Smooth muscle cell of the pulmonary artery (primary cell): ENCODE results near the gene KCNA3. TPM values are rescaled to one million over a fixed set of nuclear protein-coding genes. Genes with fewer than 3 reads are reported as not detected.

Source experiments
- total RNA-seq: library from RNA; depleted of rRNA; stranded (reverse); fragments of >200 nt; gene quantifications from 2 replicates; pipeline ENCODE4 v1.2.3, GENCODE V29; 2014

The KCNA3 gene
- total RNA-seq = 0.07 TPM in 1 of 2 replicates, not detected in the other

DNA sequence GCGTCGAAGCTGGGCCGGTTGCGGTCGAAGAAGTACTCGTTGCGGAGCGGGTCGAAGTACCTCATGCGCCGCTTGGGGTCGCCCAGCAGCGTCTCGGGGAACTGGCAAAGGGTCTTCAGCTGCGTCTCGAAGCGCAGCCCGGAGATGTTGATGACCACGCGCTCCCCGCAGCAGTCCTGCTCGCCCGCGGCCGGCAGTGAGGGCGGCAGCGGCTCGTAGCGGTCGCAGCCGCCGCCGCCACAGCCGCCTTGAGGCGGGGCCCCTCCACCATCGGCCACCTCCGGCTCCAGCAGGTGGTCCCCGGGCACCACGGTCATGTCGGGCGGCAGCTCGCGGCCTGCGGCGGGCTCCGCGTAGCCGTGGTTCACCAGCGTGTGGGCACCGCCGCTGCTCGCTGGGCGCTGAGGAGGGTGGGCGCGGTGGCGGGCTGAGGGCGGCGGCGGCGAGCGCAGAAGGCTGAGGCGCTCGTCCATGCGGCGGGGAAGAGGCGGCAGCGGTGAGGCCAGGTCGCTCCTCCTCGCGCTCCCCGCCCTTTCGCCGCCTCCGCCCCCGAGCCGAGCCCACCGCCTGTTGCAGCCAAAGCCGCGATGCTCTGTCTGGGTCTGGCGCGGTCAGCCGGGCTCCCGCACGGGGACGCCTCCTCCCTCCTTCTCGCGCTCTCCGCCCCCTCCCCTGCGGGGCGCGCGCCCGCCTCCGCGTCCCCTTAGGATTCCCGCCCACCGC, at the start of gene KCNA3:
KCNA3 (minus strand) TSS at position 604 of the 723 bp plus-strand sequence; CDS start at position 473, 131 bp downstream.

Other genes starting within 250 kb of the KCNA3 start
- not detected in 2 replicates for gene PROK1, start 223.8 kb downstream of the KCNA3 start, total RNA-seq
- gene KCNA10, start 155.8 kb downstream of the KCNA3 start, total RNA-seq = 0.07 TPM in 1 of 2 replicates, not detected in the other
- gene KCNA2, start 68.6 kb downstream of the KCNA3 start, total RNA-seq = 0.07 TPM in 1 of 2 replicates, not detected in the other
- not detected in 2 replicates for gene CD53, start 198.2 kb upstream of the KCNA3 start, total RNA-seq